GM21528 (cell line): ENCODE measurements around the gene ALG9.

Source experiments
- ATAC-seq: cut with Tn5 transposase; IDR thresholded peaks from one replicate; pipeline ENCODE4 v1.9.1; 2021; ENCODE audit warnings: mild to moderate bottlenecking, moderate library complexity; ENCODE audit not compliant: unreplicated experiment, low FRiP score

ALG9 gene

DNA sequence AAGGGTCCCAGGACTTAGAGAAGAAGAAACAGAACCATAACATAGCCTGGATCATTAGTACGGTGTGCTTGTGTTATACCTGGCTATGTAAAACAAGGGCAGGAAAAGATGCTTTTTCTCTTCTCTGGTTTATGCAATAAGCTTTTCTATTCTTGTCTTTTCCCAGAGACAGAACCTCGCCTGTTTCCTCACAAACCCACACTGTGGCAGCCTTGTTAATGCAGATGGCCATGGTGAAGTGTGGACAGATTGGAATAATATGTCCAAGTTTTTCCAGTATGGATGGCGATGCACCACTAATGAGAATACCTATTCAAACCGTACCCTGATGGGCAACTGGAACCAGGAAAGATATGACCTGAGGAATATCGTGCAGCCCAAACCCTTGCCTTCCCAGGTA is 10.8 kb upstream of the ALG9 start:
- ATAC-seq: no peak

DNA sequence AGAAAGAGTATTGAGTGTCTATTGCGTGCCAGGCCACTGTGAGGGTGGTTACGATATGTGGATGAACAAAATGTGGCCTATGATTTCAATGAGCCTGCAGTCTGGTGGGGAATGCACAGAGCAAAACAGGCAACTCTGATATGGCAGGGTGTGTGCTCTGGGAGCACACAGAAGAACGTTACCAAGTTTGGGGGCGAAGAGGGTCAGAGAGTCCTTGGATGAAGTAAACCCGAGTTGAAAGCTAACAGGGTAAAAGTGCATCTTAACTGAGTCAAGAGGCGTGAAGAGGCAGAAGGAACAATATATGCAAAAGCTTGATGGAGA is 8.2 kb upstream of the ALG9 start:
- peak; percentile 0 for ATAC-seq

- ATAC-seq: peak; percentile 93
Measured at GRCh38 chr11:111878849-111879636, 7.7 kb upstream of the ALG9 start, which contains the start of the genes CFAP68 and FDXACB1. Gene CFAP68, plus strand, starts transcription at chr11:111879541. Its CDS starts 20 bp downstream, at chr11:111879561. Gene FDXACB1, minus strand, starts transcription at chr11:111879165. Its CDS starts 33 bp downstream, at chr11:111879132.

DNA sequence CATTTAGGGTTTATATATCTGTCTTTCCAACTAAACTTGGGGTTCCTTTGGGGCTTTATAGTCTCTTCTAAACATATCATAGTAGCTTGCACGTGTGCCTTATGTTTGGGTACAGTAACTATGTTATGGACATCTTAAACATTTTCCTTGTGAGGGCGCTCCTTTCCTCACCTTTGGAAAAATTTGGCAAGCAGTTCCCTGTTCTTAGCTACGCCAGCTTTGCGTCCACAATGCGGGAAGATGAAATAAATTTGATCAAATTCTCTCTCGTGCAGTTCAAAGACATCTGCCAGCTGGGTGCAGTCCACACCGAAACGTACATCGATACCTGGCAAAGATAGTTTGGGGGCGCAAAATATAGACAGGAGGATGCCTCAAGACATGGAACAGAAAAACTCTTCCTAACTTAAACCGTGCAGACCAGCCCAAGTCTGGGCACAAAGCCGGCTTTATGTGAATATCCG is 7.0 kb upstream of the ALG9 start:
- ATAC-seq: peak; percentile 12

- no peak for ATAC-seq
Measured at GRCh38 chr11:111871693-111872161, 346 bp upstream of the ALG9 start.

- peak; percentile 12 for ATAC-seq
Measured at GRCh38 chr11:111870522-111870885, 877 bp downstream of the ALG9 start.

DNA sequence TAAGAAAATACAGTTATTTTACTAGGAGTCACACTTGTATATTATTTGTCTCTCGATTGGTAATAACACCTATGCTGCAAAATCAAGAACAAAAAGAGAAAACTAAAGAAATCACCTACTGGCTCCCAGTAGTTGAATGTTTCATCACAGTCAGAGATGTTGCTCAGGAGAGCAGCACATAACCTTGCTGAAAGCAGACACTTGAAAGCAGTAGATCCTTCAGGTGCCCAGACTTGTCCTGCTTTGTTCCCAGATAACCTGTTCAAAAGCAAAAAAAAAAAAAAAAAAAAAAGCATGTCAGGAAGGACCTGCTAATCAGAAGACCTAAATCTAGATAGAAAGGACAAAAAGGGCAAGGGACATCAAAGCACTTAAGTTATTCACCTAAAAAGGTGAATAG is 1.3 kb downstream of the ALG9 start:
- no peak for ATAC-seq

DNA sequence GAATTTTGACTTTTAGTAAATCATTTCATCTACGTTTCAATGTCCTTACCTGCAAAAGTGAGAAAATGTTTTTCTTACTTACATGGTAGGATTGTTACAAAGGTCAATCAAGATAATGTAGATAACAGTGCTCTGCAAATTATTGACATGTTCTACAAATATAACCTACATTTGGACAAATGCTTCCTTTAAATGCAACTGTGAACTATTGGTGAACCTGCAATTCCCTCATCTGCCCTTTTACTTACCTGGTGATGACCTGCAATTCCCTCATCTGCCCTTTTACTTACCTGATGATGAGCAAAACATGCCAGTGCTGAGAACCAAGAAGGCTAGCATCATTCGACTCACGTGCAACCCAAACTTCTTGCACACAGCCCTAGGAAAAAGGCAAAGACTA is 11.1 kb downstream of the ALG9 start:
- ATAC-seq: no peak

GRCh38 chr11:111855506-111855905 is 15.9 kb downstream of the ALG9 start:
- no peak for ATAC-seq

GRCh38 chr11:111852103-111852502 is 19.3 kb downstream of the ALG9 start:
- ATAC-seq: no peak

- ATAC-seq: no peak
Measured at GRCh38 chr11:111851636-111852035, 19.7 kb downstream of the ALG9 start.

GRCh38 chr11:111851067-111851466 is 20.3 kb downstream of the ALG9 start:
- no peak for ATAC-seq

- no peak for ATAC-seq
Measured at GRCh38 chr11:111849631-111850030, 21.8 kb downstream of the ALG9 start.

DNA sequence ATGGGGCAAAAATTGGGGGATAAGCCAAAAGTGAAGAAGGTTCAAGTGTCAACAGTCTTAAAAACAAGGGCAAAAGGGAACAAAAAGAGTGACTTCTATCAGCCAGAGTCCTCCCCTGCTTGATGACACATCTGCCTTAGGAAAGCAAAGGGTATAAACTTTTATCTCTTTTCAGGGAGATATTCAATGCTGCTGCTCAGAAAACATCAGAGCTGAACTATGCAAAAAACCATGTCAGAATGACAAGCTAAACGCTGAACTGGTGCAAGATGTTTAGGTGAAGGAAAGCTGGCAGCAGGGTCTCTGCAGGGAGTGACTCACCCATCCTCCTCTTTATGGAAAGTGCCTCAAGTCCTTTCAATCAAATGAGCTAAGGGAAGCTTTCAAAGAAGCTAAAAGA is 24.7 kb downstream of the ALG9 start:
- ATAC-seq: no peak

DNA sequence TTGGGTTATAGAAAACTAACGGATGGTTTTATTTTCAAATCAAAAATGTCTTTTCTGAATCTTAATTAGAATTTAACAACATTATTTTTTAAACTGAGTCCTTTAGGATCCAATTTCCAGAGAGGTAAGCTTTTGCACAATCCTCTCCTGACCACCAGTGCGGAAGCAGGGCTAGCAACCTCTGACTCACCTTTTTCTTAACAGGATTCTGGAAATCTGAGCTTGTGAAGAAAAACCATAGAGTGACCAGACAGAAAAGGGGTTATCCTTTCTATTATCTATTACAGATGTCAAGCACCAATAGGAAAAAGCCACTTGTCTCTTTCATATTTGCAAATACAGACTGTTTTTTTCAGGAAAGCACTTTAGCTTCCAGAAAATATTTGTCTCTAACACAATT is 25.3 kb downstream of the ALG9 start:
- no peak for ATAC-seq

- no peak for ATAC-seq
Measured at GRCh38 chr11:111845276-111846028, 25.9 kb downstream of the ALG9 start.

DNA sequence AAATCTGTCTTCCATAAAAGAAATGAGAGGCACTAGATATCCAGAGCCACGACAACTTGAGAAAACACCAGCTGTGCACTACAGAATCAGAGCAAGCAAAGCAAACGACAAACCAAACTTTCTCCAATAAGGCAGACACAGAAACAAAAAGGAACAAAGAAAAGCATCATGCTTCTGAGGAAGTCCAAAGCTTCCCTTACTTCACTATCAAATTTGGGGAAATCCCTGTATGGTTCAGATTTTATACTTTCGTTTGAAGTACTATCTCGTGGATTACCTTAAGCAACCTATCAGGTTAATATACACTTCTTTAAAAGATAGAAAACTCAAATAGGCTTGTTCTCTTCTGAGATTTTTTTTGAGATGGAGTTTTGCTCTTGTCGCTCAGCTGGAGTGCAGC is 27.7 kb downstream of the ALG9 start:
- no peak for ATAC-seq

DNA sequence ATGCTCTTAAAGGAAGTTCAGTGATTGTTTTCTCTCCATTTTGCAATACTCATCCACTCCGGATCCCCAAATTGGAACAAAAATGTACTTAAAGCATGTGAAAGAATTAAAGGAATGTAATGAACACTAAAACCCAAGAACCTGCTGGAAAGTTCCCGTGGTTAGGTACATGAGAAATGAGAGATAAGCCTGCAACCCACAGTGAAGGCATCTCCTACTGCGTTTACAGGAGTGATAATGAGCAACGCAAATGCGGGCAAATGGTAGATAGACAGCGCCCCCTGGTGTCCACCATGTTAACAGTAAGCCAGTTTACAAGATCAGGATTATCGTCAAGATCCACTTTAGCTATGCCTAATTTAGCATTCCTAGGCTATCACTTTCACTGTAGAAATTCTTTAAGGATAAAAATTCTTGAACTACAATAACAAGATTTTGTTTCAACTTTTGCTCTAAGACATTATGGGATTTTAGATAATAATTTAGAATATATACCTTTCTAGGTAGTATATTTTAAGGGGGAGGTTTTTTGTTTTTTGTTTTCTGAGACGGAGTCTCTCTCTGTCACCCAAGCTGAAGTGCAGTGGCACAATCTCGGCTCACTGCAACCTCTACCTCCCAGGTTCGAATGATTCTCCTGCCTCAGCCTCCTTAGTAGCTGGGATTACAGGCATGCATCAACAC is 29.9 kb downstream of the ALG9 start:
- peak; percentile 82 for ATAC-seq

GRCh38 chr11:111840143-111840542 is 31.2 kb downstream of the ALG9 start:
- ATAC-seq: no peak

- no peak for ATAC-seq
Measured at GRCh38 chr11:111838054-111838453, 33.3 kb downstream of the ALG9 start.

DNA sequence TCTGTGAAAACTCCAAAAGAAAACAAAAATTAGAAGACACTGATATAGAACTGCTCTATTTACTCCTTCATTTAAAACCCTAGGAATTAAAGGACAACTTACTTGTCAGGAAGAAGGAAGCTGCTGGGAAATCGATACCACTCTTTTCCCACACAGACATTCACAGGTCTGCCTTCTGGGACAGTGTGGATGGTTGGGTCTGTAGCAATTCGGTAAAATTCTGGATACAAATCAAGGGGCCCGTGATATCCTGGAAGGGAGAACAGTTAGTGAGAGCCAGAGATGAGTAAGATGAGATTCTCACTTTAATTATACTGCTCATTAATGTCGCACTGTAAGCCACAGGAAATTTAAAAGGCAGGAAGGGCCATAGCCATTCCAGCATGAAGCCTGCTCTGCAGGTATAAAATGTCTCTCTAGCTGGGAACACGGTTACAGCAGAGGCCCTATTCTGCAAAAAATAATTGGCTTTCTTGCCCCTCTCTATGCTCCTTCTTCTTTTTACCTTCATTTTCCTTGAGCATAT is 34.0 kb downstream of the ALG9 start:
- no peak for ATAC-seq
